PFSK-1 (cell line): ENCODE results near the gene RNU1-4. TPM values are rescaled to one million over a fixed set of nuclear protein-coding genes. Genes with fewer than 3 reads are reported as not detected.
"Not testable (repeated sequence)": the region's sequence is repeated elsewhere in the genome, so short reads cannot be mapped to it uniquely, and the experiment has no call there.

ENCODE experiments used
- FOXP2 ChIP-seq: optimal IDR thresholded peaks from 2 replicates; pipeline ENCODE3; 2011; ENCODE audit warnings: borderline replicate concordance, control low read depth, inconsistent platforms; ENCODE audit not compliant: insufficient read depth; ENCODE audit errors: extremely low read length, extremely low read depth
- POLR2AphosphoS5 ChIP-seq: IDR thresholded peaks from 2 replicates; pipeline ENCODE4 v1.6.1; 2012; ENCODE audit warnings: low read depth, mild to moderate bottlenecking, control low read depth, low read length, moderate library complexity
- REST ChIP-seq, 2 experiments: IDR thresholded peaks; 2 replicates each; pipeline versions ENCODE4 v1.6.1 to v1.8.0; 2011 to 2012; ENCODE audit warnings: low read depth in 2 of 2, low read length in 2 of 2, control low read depth in 1 of 2, inconsistent platforms in 1 of 2, mild to moderate bottlenecking in 1 of 2, moderate library complexity in 1 of 2; ENCODE audit not compliant: insufficient read depth in 1 of 2
- SIN3A ChIP-seq: IDR thresholded peaks from 2 replicates; pipeline ENCODE4 v1.6.1; 2012; ENCODE audit warnings: mild to moderate bottlenecking, low read length, moderate library complexity, borderline replicate concordance; ENCODE audit not compliant: insufficient read depth
- TAF1 ChIP-seq: IDR thresholded peaks from 2 replicates; pipeline ENCODE4 v1.6.1; 2012; ENCODE audit warnings: low read length, control low read depth, borderline replicate concordance; ENCODE audit not compliant: insufficient read depth
- polyA plus RNA-seq: library from polyadenylated mRNA; unstranded; fragments of >200 nt; gene quantifications from one replicate; pipeline ENCODE4 v1.2.1, GENCODE V29; 2012; ENCODE audit warnings: low read depth, missing spikeins; ENCODE audit not compliant: insufficient read length

RNU1-4 gene
- polyA plus RNA-seq = 7.1 TPM

- TF ChIP-seq POLR2AphosphoS5; FOXP2; REST (IDR thresholded peaks at IDR 0.05; ENCODE audit: insufficient read depth in 1 of 2, low read depth in 2 of 2, low read length in 2 of 2): not testable (repeated sequence)
Observed at GRCh38 chr1:16740047-16740964, at the start of gene RNU1-4. Gene RNU1-4 (plus strand): TSS chr1:16740516.

GRCh38 chr1:16716691-16717335 lies 23.5 kb upstream of the RNU1-4 start:
- TF ChIP-seq REST (IDR thresholded peaks at IDR 0.05; ENCODE audit: insufficient read depth in 1 of 2, low read depth in 2 of 2, low read length in 2 of 2) = no peak
- TF ChIP-seq TAF1 = no peak
- TF ChIP-seq POLR2AphosphoS5 = no peak
- TF ChIP-seq SIN3A = no peak
- no peak for TF ChIP-seq FOXP2

GRCh38 chr1:16717336-16718098 lies 22.8 kb upstream of the RNU1-4 start:
- TF ChIP-seq SIN3A = no peak
- no peak for TF ChIP-seq REST (IDR thresholded peaks at IDR 0.05; ENCODE audit: insufficient read depth in 1 of 2, low read depth in 2 of 2, low read length in 2 of 2)
- no peak for TF ChIP-seq FOXP2
- TF ChIP-seq TAF1 = no peak
- TF ChIP-seq POLR2AphosphoS5 = no peak

GRCh38 chr1:16718908-16719533 lies 21.3 kb upstream of the RNU1-4 start:
- TF ChIP-seq FOXP2 = no peak
- no peak for TF ChIP-seq POLR2AphosphoS5
- TF ChIP-seq TAF1 = no peak
- no peak for TF ChIP-seq REST (IDR thresholded peaks at IDR 0.05; ENCODE audit: insufficient read depth in 1 of 2, low read depth in 2 of 2, low read length in 2 of 2)
- no peak for TF ChIP-seq SIN3A
